ENCODE measurements around the gene MYL6B. TPM values are rescaled to one million over a fixed set of nuclear protein-coding genes. Genes with fewer than 3 reads are reported as not detected.

The MYL6B gene
- total RNA-seq, 2 experiments from 2014 or later = 56.6 to 77.6 TPM

DNA sequence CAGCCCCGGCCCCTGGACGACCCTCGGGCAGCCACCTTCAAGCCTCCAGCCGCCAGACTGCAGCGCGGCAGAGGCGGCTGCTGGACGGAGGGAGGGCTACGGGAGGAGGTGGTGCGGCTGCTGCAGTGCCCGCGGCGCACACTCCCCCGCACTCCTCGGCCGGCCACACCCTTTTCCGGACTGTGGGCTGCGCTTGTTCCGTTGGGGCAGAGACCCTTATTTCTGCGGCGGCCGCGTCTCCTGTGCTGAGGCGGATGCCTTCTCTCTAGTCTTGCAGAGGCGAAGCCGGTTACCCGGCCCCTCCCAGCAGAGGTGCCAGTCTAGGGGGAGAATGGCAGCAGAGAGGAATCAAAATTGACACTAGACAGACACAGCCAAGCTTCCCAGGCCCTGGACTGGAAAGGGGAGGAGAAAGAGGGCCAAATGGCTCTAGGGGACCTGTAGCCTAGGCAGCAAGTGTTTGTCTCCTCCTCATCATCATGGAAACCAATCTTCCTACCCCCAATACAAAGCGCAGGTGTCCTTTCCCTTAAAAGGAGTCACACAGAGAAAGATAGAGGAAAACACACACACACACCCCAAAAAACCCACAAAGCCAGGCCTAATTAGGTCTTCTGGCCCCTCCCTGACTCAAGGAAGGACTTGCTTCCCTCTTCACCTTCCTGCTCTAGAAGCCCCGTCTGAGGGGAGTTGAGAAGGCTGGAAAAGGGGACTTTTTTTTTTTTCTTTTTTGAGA is 23.0 kb upstream of the MYL6B start:
- Histone ChIP-seq H3K9me3 (ENCODE audit: low read length) (0 out of 2 replicates have a peak, but pooled peaks cover 10% of the 10 kb centered on the region), H3K9me2 (ENCODE audit: insufficient read depth, low read length) (no peaks in the 10 kb centered on the region), H3K4me1 (ENCODE audit: insufficient read depth, low read length, poor library complexity, severe bottlenecking) (peaks cover 41% of the 10 kb centered on the region), H3K4me3 (ENCODE audit: low read depth, low read length, poor library complexity, severe bottlenecking) (peak overlapping the region; percentile 83), H3K27ac (ENCODE audit: low read depth, low read length, poor library complexity, severe bottlenecking) (peak overlapping the region; percentile 62), H4K20me1 (ENCODE audit: insufficient read depth, low read length) (no peaks in the 10 kb centered on the region), H2AFZ (ENCODE audit: low read length) (no peak overlapping the region), H3K79me2 (ENCODE audit: insufficient read depth, low read depth, low read length) (peaks cover 18% of the 10 kb centered on the region; the same call in 1 of the 2 replicates), H3K36me3 (ENCODE audit: insufficient read depth, low read length) (peaks cover 44% of the 10 kb centered on the region), H3K4me2 (ENCODE audit: low read length) (peak overlapping the region; percentile 86)
- CTCF ChIA-PET (ENCODE audit: unreplicated experiment) = no interaction called here
- peak; percentile 85 for DNase-seq (ENCODE audit: low spot score)
- TF ChIP-seq, protein P1, sequence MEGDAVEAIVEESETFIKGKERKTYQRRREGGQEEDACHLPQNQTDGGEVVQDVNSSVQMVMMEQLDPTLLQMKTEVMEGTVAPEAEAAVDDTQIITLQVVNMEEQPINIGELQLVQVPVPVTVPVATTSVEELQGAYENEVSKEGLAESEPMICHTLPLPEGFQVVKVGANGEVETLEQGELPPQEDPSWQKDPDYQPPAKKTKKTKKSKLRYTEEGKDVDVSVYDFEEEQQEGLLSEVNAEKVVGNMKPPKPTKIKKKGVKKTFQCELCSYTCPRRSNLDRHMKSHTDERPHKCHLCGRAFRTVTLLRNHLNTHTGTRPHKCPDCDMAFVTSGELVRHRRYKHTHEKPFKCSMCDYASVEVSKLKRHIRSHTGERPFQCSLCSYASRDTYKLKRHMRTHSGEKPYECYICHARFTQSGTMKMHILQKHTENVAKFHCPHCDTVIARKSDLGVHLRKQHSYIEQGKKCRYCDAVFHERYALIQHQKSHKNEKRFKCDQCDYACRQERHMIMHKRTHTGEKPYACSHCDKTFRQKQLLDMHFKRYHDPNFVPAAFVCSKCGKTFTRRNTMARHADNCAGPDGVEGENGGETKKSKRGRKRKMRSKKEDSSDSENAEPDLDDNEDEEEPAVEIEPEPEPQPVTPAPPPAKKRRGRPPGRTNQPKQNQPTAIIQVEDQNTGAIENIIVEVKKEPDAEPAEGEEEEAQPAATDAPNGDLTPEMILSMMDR (conservative IDR thresholded peaks at IDR 0.05; ENCODE audit: low read length) = no peak
- TF ChIP-seq EZH2phosphoT487 (IDR thresholded peaks at IDR 0.05; ENCODE audit: borderline replicate concordance, low read depth, low read length) = no peak
- intact Hi-C loops (cut with micrococcal nuclease; ENCODE audit: unreplicated experiment) = loop anchor here (5.0 kb wide), 1 partner anchor 318 kb away; the partner anchor contains the start of gene TIMELESS
- BruUV-seq (replicated peaks) = no TSS peak
- POLR2A ChIA-PET = interaction anchor here (0.6 to 3.8 kb wide), 7 partner anchors 10 to 115 kb away, joined by 3 to 32 read pairs (median 4); partner anchors contain the start of genes RPL41, SMARCC2 and ZC3H10

DNA sequence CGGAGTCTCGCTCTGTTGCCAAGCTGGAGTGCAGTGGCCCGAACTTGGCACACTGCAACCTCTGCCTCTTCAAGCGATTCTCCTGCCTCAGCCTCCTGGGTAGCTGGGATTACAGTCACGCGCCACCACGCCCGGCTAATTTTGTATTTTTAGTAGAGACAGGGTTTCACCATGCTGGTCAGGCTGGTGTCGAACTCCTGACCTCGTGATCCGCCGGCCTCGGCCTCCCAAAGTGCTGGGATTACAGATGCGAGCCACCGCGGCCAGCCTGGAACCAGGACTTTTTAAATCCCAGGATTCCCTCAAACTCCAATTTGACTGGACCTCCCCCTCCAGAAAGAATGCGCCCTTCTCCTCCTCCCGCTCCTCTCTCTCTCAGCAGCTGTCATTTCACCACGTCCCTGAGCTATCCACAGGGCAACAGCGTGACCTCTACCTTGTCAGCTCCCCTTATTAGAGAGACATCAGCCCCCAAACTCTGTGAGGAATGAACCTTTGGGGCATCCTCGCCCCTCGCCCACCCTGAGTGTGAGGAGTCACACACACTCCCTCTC is 22.4 kb upstream of the MYL6B start:
- ChIA-PET POLR2A (interaction anchor here (0.6 to 2.6 kb wide), 3 partner anchors 12 to 116 kb away, joined by 3 to 32 read pairs (median 4); partner anchors contain the start of genes RPL41 and ZC3H10), CTCF (ENCODE audit: unreplicated experiment) (no interaction called here)
- TF ChIP-seq, protein P1 (conservative IDR thresholded peaks at IDR 0.05; ENCODE audit: low read length) = no peak
- no peak for TF ChIP-seq EZH2phosphoT487 (IDR thresholded peaks at IDR 0.05; ENCODE audit: borderline replicate concordance, low read depth, low read length)
- intact Hi-C loops (cut with micrococcal nuclease; ENCODE audit: unreplicated experiment) = loop anchor here (5.0 kb wide), 1 partner anchor 317 kb away; the partner anchor contains the start of gene TIMELESS
- Histone ChIP-seq H4K20me1 (ENCODE audit: insufficient read depth, low read length) (no peaks in the 10 kb centered on the region), H2AFZ (ENCODE audit: low read length) (no peak overlapping the region), H3K79me2 (ENCODE audit: insufficient read depth, low read depth, low read length) (peaks cover 18% of the 10 kb centered on the region; the same call in 1 of the 2 replicates), H3K4me3 (ENCODE audit: low read depth, low read length, poor library complexity, severe bottlenecking) (peak overlapping the region; percentile 83), H3K9me2 (ENCODE audit: insufficient read depth, low read length) (no peaks in the 10 kb centered on the region), H3K27ac (ENCODE audit: low read depth, low read length, poor library complexity, severe bottlenecking) (peak overlapping the region; percentile 62), H3K36me3 (ENCODE audit: insufficient read depth, low read length) (peaks cover 51% of the 10 kb centered on the region), H3K4me1 (ENCODE audit: insufficient read depth, low read length, poor library complexity, severe bottlenecking) (peaks cover 35% of the 10 kb centered on the region), H3K9me3 (ENCODE audit: low read length) (0 out of 2 replicates have a peak, but pooled peaks cover 10% of the 10 kb centered on the region), H3K4me2 (ENCODE audit: low read length) (peak overlapping the region; percentile 86)
- no TSS peak for BruUV-seq (replicated peaks)
- no peak for DNase-seq (ENCODE audit: low spot score)
